ENCODE data around the gene LATS2.

DNA sequence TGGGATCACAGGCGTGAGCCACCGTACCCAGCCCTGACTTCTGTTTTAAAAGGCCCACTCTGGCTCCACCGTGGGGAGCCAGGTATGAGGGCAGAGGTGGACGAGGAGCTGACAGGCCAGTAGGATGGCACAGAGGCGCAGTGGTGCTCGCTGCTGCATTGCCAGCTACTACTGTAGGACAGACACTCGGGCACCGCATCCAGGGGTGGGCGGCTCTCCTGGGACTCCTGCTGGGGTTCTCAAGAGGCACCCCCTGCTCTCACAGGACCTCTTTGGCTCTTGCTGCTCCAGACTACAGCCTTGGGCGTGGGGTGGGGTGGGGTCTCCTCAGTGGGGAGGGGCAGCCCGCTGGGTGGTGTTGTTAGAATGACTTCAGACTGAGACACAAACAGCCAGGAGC lies 53.4 kb downstream of the LATS2 start:
- TF ChIP-seq OSR1 (CRISPR knock-in tag; IDR thresholded peaks at IDR 0.05) (no peak), SNAI2 (CRISPR knock-in tag; IDR thresholded peaks at IDR 0.05) (no peak), PPARA (CRISPR knock-in tag; IDR thresholded peaks at IDR 0.05; ENCODE audit: borderline replicate concordance) (no peak), GLIS3 (CRISPR knock-in tag; IDR thresholded peaks at IDR 0.05) (no peak)
- TF ChIP-seq, protein P1, sequence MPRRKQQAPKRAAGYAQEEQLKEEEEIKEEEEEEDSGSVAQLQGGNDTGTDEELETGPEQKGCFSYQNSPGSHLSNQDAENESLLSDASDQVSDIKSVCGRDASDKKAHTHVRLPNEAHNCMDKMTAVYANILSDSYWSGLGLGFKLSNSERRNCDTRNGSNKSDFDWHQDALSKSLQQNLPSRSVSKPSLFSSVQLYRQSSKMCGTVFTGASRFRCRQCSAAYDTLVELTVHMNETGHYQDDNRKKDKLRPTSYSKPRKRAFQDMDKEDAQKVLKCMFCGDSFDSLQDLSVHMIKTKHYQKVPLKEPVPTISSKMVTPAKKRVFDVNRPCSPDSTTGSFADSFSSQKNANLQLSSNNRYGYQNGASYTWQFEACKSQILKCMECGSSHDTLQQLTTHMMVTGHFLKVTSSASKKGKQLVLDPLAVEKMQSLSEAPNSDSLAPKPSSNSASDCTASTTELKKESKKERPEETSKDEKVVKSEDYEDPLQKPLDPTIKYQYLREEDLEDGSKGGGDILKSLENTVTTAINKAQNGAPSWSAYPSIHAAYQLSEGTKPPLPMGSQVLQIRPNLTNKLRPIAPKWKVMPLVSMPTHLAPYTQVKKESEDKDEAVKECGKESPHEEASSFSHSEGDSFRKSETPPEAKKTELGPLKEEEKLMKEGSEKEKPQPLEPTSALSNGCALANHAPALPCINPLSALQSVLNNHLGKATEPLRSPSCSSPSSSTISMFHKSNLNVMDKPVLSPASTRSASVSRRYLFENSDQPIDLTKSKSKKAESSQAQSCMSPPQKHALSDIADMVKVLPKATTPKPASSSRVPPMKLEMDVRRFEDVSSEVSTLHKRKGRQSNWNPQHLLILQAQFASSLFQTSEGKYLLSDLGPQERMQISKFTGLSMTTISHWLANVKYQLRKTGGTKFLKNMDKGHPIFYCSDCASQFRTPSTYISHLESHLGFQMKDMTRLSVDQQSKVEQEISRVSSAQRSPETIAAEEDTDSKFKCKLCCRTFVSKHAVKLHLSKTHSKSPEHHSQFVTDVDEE (CRISPR knock-in tag; IDR thresholded peaks at IDR 0.05): no peak

All from SK-N-SH treated with all-trans-retinoic acid at 6 μM for 48 hours (cell line).